Coronary artery (tissue), 2 donors: ENCODE results near the gene EPB41L2.
A peak's percentile ranks its signal among the peaks of the same experiment; 100 is the strongest.

Experiments
- DNase-seq: peaks from one replicate; pipeline ENCODE4 v3.0.0-alpha.2; 2017; ENCODE audit warnings: low spot score
- H3K27ac ChIP-seq, 2 donors: fragments of 200-600 bp; sonication (generic); one replicate each; pipeline ENCODE4 v1.5.1; 2016 to 2019
- H3K4me3 ChIP-seq: fragments of 200-600 bp; sonication (generic); 2 replicates; pipeline ENCODE4 v1.5.1; 2016; ENCODE audit warnings: mild to moderate bottlenecking, moderate library complexity
- CTCF ChIP-seq: fragments of 200-600 bp; sonication (generic); IDR thresholded peaks from one replicate; pipeline ENCODE4 v1.5.1; 2019; ENCODE audit warnings: antibody characterized with exemption

EPB41L2 gene

GRCh38 chr6:130853555-130854183 lies 209.4 kb downstream of the EPB41L2 start:
- H3K4me3 ChIP-seq = no peak overlapping the region
- DNase-seq = no peak
- TF ChIP-seq CTCF = no peak
- H3K27ac ChIP-seq = no peak overlapping the region

GRCh38 chr6:130852844-130853554 lies 210.0 kb downstream of the EPB41L2 start:
- H3K4me3 ChIP-seq = no peak overlapping the region
- no peak for DNase-seq
- no peak overlapping the region for H3K27ac ChIP-seq
- no peak for TF ChIP-seq CTCF

- no peak for TF ChIP-seq CTCF
- DNase-seq = no peak
- Histone ChIP-seq H3K27ac (no peak overlapping the region), H3K4me3 (no peak overlapping the region)
Observed at GRCh38 chr6:130851026-130851425, 212.0 kb downstream of the EPB41L2 start.

DNA sequence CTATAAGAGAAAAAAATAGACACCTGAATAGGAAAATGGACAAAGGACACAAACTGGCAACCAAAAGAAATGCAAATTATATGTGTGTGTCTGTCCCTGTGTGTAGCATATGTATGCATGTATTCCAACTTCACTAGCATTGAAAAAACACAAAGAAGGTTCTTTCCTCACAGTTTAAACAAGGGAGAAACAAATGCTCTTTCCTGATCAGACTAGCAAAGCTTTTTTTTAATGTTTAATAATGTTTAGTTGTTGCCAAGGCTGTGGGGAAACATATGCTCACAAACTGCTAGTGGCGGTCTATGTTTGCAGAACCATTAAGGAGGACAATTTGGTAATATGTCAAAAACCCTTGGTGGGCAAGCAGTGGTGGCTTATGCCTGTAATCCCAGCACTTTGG lies 213.5 kb downstream of the EPB41L2 start:
- Histone ChIP-seq H3K27ac (no peak overlapping the region), H3K4me3 (no peak overlapping the region)
- DNase-seq = no peak
- TF ChIP-seq CTCF = no peak

GRCh38 chr6:130848945-130849344 lies 214.1 kb downstream of the EPB41L2 start:
- no peak for TF ChIP-seq CTCF
- DNase-seq = no peak
- Histone ChIP-seq H3K4me3 (no peak overlapping the region), H3K27ac (no peak overlapping the region)

DNA sequence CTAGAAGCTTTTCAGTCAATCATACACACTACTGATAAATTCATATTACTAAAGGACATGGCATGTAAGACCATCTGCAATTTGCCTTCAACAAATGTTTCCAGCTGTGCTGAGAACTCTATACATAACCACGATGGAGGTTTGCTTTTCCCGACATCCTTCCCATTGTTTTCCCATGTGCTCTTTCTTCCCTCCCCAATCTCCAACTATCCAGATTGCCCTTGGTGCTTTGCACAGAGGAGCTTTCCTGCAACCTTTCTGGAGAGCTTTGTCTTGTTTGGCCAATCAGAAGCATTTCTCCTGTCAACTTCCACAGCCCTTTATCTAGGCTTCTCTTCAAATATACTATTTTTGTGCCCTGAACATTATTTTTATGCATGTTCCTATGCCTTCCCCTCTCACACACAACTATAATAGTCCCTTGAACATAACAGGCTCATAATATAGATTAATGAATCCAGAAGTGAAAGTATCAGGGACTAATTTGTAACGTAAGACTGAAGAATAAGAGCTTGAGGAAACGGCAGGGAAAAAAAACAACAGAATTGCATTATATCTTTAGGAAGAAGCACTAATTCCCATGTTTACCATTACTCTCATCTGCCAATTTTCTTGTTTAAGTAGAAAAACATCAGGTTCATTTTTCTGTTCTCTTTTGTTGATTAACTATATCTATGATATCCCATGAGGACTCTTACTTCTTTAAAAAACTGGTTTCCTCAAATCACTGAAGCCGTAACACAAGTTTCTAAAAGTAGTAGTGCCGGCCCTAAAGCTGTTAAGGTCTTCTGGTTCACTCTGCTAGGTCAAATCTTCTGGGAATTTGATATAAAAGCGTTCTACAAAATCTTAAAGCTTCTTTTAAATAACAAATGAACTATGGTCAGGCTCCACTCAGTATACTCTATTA lies 215.8 kb downstream of the EPB41L2 start:
- DNase-seq = no peak
- no peak overlapping the region for H3K27ac ChIP-seq
- H3K4me3 ChIP-seq = peak overlapping the region; percentile 7
- TF ChIP-seq CTCF = no peak
